ENCODE measurements around the gene TUBB4A.
"Not testable (repeated sequence)": the region's sequence is repeated elsewhere in the genome, so short reads cannot be mapped to it uniquely, and the experiment has no call there.

The TUBB4A gene

GRCh38 chr19:6524311-6524710 is 22.2 kb upstream of the TUBB4A start:
- no peak for DNase-seq (ENCODE audit: low spot score)

GRCh38 chr19:6522712-6523111 is 20.6 kb upstream of the TUBB4A start:
- no peak for DNase-seq (ENCODE audit: low spot score)

DNA sequence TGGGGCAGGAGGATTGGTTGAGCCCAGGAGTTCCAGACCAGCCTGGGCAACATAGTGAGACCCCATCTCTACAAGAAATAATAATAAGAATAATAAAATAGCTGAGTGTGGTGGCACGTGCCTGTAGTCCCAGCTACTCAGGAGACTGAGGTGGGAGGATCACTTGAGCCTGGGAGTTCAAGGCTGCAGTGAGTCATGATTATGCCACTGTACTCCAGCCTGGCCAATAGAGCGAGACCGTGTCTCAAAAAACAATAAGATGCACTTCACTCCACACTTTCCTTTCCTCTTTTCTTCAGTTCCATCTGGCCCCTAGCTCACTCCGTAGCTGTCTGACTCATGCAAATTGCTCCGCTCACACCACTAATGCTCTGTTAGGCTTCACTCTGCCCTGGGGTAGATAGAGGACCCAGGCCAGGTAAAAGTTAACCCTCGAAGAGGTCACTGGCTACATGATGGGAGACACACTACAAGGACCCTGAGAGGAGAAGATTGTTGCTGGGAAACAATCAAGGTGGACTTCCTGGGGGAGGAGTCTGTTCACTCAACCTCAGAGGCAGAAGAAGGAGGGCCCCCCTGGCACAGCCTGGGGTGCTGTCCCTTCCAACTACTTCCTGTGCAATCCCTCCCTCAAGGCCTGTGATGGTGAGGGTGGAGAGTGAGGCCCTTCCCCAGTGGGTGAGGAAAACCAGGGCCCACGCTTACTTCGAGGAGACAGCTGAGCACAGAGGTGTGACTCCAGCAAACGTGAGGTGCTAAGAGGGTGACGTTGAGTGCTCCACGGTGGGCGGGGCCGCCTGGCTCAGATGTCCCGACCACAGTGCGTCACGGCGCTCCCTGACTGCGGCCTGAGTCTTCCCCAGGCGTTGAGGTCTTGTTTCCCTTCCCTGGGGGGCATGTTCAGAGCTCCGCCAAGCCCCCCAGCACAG is 19.9 kb upstream of the TUBB4A start:
- no peak for DNase-seq (ENCODE audit: low spot score)

GRCh38 chr19:6519289-6519688 is 17.2 kb upstream of the TUBB4A start:
- DNase-seq (ENCODE audit: low spot score), result no peak

DNA sequence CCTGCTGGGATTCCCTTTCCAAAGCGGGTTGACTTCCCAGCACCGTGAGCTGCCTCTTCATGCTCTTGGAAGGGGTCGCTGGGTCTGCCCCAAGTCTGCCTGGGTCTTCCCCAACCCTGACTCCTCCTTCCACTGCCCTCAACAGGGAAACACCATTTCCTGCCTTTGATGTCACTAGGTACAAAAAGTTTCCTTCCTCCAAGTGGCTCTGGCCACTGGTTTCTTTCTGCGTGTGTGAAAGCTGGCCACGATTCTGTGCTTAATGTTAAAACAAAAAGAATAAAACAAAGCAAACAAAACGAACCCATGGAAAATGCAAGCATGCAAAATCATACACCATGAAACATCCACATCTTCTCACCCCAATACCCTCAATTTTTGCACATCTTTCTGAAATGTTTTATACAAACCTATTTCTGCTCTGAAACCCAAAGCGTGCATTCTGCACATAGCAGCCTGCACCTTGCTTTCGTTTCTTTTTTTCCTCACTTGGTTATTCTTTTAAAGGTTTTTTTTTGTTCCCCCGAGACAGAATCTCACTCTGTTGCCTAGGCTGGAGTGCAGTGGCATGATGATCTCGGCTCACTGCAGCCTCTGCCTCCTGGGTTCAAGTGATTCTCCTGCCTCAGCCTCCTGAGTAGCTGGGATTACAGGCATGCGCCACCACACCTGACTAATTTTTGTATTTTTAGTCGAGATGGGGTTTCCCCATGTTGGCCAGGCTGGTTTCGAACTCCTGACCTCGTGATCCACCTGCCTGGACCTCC is 16.2 kb upstream of the TUBB4A start:
- DNase-seq (ENCODE audit: low spot score), result no peak

DNA sequence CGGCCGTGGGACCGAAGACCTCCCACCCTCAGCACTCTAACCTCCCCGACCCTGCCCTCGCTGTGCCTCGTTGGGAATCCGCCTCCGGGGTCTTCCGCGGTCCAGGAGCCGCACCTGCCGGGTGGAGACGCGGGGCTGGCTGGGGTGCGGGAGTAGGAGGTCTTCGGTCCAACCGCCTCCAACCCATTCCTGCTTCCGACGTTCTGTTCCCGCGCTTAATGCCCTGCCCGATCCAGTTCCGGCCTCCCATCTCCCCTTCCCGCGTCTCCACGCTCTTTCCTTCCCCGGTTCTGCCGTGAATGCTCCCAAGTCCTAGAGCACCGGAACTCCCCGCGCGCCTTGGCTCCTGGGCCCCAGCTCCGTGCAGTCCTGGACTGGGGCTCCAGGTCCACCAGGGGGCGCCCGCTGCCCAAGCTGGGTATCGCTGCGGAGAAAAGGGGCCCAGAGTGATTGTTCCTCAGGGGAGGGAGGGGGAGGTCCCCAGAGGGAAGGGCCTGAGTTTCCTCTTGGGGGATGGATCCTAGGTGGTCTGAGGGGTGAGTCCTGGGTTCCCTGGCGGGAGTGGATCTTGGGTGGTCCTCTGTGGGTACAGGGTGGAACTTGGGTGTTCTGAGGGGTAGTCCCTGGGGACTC is 14.7 kb upstream of the TUBB4A start:
- DNase-seq (ENCODE audit: low spot score), result peak; percentile 68

GRCh38 chr19:6516018-6516658 is 14.0 kb upstream of the TUBB4A start:
- DNase-seq (ENCODE audit: low spot score), result peak; percentile 82

- no peak for DNase-seq (ENCODE audit: low spot score)
Observed at GRCh38 chr19:6514926-6515544, 12.9 kb upstream of the TUBB4A start.

DNA sequence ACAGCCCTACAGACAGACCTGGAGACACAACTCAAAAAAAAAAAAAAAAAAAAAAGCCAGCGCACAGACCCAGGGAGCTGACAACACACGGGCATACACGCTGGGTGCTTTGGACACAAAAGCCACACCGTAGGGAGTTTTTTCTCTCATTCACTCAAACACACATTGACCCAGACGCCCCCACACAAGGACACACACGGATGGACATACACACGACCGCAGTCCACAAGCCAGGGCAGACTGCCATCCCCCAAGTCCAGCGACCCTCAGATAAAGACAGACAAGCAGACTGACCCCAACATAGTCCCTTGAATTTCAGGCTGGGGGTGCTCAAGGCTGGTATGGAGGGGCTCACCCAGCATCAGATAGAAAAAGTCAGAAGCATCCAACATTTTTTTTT is 12.0 kb upstream of the TUBB4A start:
- no peak for DNase-seq (ENCODE audit: low spot score)

DNA sequence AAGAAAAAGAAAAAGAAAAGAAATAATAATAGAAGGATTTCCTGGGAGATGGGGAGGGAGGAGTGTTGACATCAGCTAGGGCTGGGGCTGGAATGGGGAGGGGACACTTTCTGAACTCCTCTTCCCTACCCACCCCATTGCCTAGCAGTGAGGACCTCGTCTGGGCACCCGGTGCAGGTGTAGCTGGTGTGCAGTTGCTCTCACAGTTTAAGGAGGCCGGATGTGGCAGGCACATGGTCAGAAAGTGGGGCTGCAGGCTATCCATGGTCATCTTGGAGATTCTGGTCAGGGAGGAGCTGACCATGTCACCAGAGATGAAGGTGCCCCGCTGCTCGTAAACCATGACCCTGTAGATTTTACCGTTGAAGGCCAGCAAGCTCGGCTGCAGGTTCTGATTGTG is 8.5 kb upstream of the TUBB4A start:
- DNase-seq (ENCODE audit: low spot score), result no peak

GRCh38 chr19:6509118-6509971 is 7.2 kb upstream of the TUBB4A start:
- DNase-seq (ENCODE audit: low spot score), result no peak

GRCh38 chr19:6508028-6508771 is 6.1 kb upstream of the TUBB4A start:
- not testable (repeated sequence) for DNase-seq (ENCODE audit: low spot score)

DNA sequence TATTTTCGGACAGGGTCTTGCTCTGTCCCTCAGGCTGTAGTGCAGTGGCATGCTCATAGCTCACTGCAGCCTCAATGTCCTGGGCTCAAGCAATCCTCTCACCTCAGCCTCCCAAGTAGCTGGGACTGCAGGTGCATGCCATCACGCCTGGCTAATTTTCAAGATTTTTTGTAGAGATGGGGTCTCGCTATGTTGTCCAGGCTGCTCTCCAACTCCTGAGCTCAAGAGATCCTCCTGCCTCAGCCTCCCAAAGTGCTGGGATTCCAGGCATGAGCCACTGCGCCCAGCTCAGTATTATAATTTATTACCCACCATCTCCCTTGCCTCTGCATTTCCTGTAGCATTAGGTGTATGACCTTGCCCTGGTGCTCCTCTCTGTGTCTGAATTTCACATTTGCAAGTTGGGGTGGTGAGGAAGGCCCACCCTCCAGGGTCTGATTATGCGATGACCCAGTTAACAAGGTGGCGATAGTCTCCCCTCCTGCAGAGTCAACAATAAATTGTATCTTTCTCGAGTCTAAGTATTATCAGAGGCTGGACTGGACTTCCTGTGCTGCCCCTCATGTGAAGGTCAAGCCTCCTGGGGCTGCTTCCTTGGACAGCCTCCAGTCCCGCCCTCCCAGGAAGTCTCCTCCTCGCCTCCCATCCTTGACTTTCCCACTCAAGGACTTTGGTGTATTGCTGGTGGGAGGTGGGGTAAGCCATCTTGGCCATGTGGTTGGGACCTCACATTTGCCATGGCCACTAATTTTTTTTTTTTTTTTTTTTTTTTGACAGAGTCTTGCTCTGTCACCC is 1.5 kb upstream of the TUBB4A start:
- no peak for DNase-seq (ENCODE audit: low spot score)

DNA sequence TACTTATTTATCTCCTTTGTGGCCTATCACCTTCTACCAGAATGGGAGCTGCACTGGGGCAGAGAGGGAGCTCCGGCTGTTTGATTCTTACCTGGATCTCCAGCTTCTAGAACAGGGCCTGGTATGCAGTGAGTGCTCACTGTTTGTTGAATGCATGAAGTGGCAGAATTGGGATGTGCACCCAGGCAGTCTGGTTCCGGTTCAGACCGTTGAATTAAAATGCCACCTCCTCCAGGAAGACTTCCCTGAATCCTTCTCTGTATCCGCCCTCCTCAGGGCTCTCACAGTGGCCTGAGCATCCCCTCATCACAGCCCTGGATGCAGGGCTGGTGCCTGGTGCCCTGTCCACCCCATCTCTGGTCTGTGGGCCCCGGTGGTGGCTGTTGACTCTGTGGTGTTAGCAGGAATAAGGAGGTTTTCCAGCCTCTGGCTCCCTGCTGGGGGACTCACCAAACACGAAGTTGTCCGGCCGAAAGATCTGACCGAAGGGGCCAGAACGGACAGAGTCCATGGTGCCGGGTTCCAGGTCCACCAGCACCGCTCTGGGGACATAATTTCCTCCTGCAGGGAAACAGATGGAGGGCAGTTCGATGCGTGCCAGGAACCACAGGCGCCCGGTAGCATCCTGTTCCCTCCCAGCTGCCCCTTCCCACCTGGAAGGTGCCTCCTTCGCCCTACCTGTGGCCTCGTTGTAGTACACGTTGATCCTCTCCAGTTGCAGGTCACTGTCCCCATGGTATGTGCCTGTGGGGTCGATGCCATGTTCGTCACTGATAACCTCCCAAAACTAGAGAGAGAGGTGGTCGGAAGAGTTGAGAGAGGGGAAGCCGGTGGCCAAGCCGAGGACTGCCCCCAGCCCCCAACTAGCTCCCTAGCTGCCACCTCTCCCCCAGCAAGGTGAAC is 1.0 kb downstream of the TUBB4A start:
- no peak for DNase-seq (ENCODE audit: low spot score)

DNA sequence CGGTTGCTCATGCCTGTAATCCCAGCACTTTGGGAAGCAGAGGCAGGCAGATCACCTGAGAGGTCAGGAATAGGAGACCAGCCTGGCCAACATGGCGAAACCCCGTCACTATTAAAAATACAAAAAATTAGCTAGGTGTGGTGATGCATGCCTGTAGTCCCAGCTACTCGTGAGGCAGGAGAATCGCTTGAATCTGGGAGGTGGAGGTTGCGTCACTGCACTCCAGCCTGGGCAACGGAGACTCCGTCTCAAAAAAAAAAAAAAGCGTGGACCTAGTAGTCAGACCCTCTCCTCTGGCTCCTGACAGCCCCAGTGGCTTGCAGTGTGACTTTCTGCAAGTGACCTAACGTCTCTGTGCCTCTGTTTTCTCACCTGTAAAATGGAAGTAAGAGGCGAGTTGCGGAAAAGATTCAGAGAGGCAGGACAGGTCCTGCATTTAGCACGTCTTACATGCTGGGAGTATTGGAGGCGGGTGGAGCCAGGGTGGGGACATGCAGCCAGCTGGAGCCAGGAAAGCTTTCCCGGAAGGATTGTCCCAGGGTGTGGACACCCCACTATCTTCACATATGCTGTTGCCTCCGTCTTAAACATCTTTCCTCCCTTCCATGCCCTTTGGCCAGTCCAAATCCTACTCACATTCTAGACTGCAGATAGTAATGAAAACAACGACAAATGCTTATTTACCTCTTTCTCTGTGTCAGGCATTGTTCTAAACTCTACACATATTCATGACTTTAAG is 2.9 kb downstream of the TUBB4A start:
- DNase-seq (ENCODE audit: low spot score), result no peak

GRCh38 chr19:6498294-6499036 is 3.6 kb downstream of the TUBB4A start:
- DNase-seq (ENCODE audit: low spot score), result no peak

Measured in SK-N-DZ (cell line).